Liver (tissue), 9 donors: ENCODE data around the gene ASIC4. TPM values are rescaled to one million over a fixed set of nuclear protein-coding genes. Genes with fewer than 3 reads are reported as not detected.

ENCODE experiments used
- DNase-seq: peaks from one replicate; pipeline ENCODE4 v3.0.0-alpha.2; 2017; ENCODE audit warnings: low spot score
- H3K27ac ChIP-seq, 2 donors: one replicate each; pipeline ENCODE4 v1.7.0; 2013; ENCODE audit warnings: inconsistent platforms in 2 of 2, low read length in 2 of 2, control low read depth in 1 of 2, low read depth in 1 of 2, mild to moderate bottlenecking in 1 of 2
- H3K27me3 ChIP-seq, 4 donors: one replicate each; pipeline versions ENCODE4 v1.6.1 to v1.7.0; 2013; ENCODE audit warnings: low read length in 3 of 4, inconsistent platforms in 1 of 4, mild to moderate bottlenecking in 1 of 4, moderate library complexity in 1 of 4; ENCODE audit not compliant: control insufficient read depth in 4 of 4, insufficient read depth in 4 of 4
- H3K36me3 ChIP-seq, 4 donors: one replicate each; pipeline versions ENCODE4 v1.6.1 to v1.7.0; 2013; ENCODE audit warnings: low read length in 3 of 4, mild to moderate bottlenecking in 3 of 4, low read depth in 1 of 4, moderate library complexity in 1 of 4; ENCODE audit not compliant: control insufficient read depth in 4 of 4, insufficient read depth in 3 of 4
- H3K4me1 ChIP-seq, 4 donors: one replicate each; pipeline versions ENCODE4 v1.6.1 to v1.7.0; 2013; ENCODE audit warnings: low read length in 3 of 4, mild to moderate bottlenecking in 3 of 4, moderate library complexity in 1 of 4; ENCODE audit not compliant: control insufficient read depth in 4 of 4, insufficient read depth in 4 of 4
- H3K4me3 ChIP-seq, 3 donors: one replicate each; pipeline versions ENCODE4 v1.6.1 to v1.7.0; 2013; ENCODE audit warnings: low read length in 3 of 3, control low read depth in 1 of 3, low read depth in 1 of 3, mild to moderate bottlenecking in 1 of 3
- H3K9ac ChIP-seq, 2 donors: one replicate each; pipeline ENCODE4 v1.7.0; 2013; ENCODE audit warnings: low read length in 2 of 2, mild to moderate bottlenecking in 2 of 2, moderate library complexity in 2 of 2, control low read depth in 1 of 2, low read depth in 1 of 2
- H3K9me3 ChIP-seq, 4 donors: one replicate each; pipeline versions ENCODE4 v1.6.1 to v1.7.0; 2013; ENCODE audit warnings: low read length in 3 of 4; ENCODE audit not compliant: control insufficient read depth in 4 of 4
- ATF3 ChIP-seq: IDR thresholded peaks from 2 replicates; pipeline ENCODE4 v1.6.1; 2016; ENCODE audit warnings: antibody characterized with exemption
- CTCF ChIP-seq: fragments of 150-350 bp; IDR thresholded peaks from 2 replicates; pipeline ENCODE4 v1.5.1; 2017; ENCODE audit warnings: improper control_type of control experiment, low read depth, low read length; ENCODE audit not compliant: missing input control
- EGR1 ChIP-seq, 2 donors: IDR thresholded peaks; 2 replicates each; pipeline ENCODE4 v1.6.1; 2016 to 2018; ENCODE audit warnings: antibody characterized with exemption in 2 of 2, low read depth in 2 of 2
- FOXA2 ChIP-seq: IDR thresholded peaks from 2 replicates; pipeline ENCODE4 v1.6.1; 2016; ENCODE audit warnings: antibody characterized with exemption
- GABPA ChIP-seq, 2 donors: IDR thresholded peaks in 1 of 2; conservative IDR thresholded peaks in 1 of 2; 2 replicates each; pipeline ENCODE4 v1.6.1; 2016; ENCODE audit warnings: antibody characterized with exemption in 2 of 2, mild to moderate bottlenecking in 1 of 2, moderate library complexity in 1 of 2
- HNF4A ChIP-seq, 2 donors: conservative IDR thresholded peaks; 2 replicates each; pipeline ENCODE4 v1.6.1; 2016; ENCODE audit warnings: antibody characterized with exemption in 2 of 2, mild to moderate bottlenecking in 2 of 2
- JUND ChIP-seq, 2 donors: IDR thresholded peaks; 2 replicates each; pipeline ENCODE4 v1.6.1; 2016; ENCODE audit warnings: antibody characterized with exemption in 2 of 2
- NR2F2 ChIP-seq: IDR thresholded peaks from 2 replicates; pipeline ENCODE4 v1.6.1; 2016; ENCODE audit warnings: antibody characterized with exemption
- REST ChIP-seq: IDR thresholded peaks from 2 replicates; pipeline ENCODE4 v1.6.1; 2016; ENCODE audit warnings: antibody characterized with exemption, mild to moderate bottlenecking
- RXRA ChIP-seq, 2 donors: IDR thresholded peaks; 2 replicates each; pipeline ENCODE4 v1.6.1; 2017 to 2018; ENCODE audit warnings: antibody characterized with exemption in 2 of 2, mild to moderate bottlenecking in 1 of 2
- SP1 ChIP-seq: IDR thresholded peaks from 2 replicates; pipeline ENCODE4 v1.6.1; 2018; ENCODE audit warnings: antibody characterized with exemption, mild to moderate bottlenecking
- TAF1 ChIP-seq: conservative IDR thresholded peaks from 2 replicates; pipeline ENCODE4 v1.6.1; 2016; ENCODE audit warnings: antibody characterized with exemption, mild to moderate bottlenecking
- YY1 ChIP-seq: IDR thresholded peaks from 2 replicates; pipeline ENCODE4 v1.6.1; 2016; ENCODE audit warnings: antibody characterized with exemption, mild to moderate bottlenecking
- ZBTB33 ChIP-seq: IDR thresholded peaks from 2 replicates; pipeline ENCODE4 v1.6.1; 2016; ENCODE audit warnings: antibody characterized with exemption
- WGBS: extraction: QIAGEN DNeasy Blood & Tissue Kit; methylation state at CpG from one replicate; pipeline ENCODE4 v1.1.7; 2013; 5-methylcytosine and 5-hydroxymethylcytosine counted together
- polyA plus RNA-seq, 2 donors: library from polyadenylated mRNA; stranded (reverse) in 1 of 2; unstranded in 1 of 2; fragments of 200-250 nt in 1 of 2; fragments of >200 nt in 1 of 2; fragmentation: Nextera tagmentation in 1 of 2; extraction: Ambion mirVana in 1 of 2; gene quantifications; one replicate each; pipeline versions ENCODE4 v1.2.1 to v1.2.3, GENCODE V29; 2013 to 2015
- total RNA-seq, 2 donors: library from RNA; depleted of rRNA; stranded (reverse); fragments of >200 nt; gene quantifications; one replicate each; pipeline ENCODE4 v1.2.3, GENCODE V29; 2014
- donor health status: healthy.
- donor health status: healthy.
- donor health status: healthy.
- donor health status: healthy.
- donor health status: healthy.

Gene ASIC4
- total and polyA plus RNA-seq, 4 donors, result 0.08 to 1.5 TPM; not detected in 2

GRCh38 chr2:219480004-219480403 is 34.3 kb upstream of the ASIC4 start:
- 88% methylated on average over 8 of the region's 8 CpGs for WGBS
- no peak for DNase-seq
- TF ChIP-seq JUND (IDR thresholded peaks at IDR 0.05) (no peak), RXRA (IDR thresholded peaks at IDR 0.05) (no peak), YY1 (no peak), GABPA (IDR thresholded peaks at IDR 0.05 in 1 of 2, conservative IDR thresholded peaks at IDR 0.05 in 1 of 2) (no peak), REST (no peak), ZBTB33 (no peak), ATF3 (no peak), HNF4A (conservative IDR thresholded peaks at IDR 0.05) (no peak), EGR1 (IDR thresholded peaks at IDR 0.05; ENCODE audit: low read depth in 2 of 2) (no peak)
- Histone ChIP-seq H3K4me1 (peaks cover 0 to 10% (median 8%) of the 10 kb centered on the region in 4 donors), H3K27me3 (peaks cover 0 to 6% (median 1%) of the 10 kb centered on the region in 4 donors), H3K9me3 (no peaks in the 10 kb centered on the region), H3K4me3 (no peak overlapping the region), H3K9ac (no peak overlapping the region), H3K36me3 (no peaks in the 10 kb centered on the region), H3K27ac (no peak overlapping the region)

GRCh38 chr2:219482674-219483405 is 31.4 kb upstream of the ASIC4 start:
- Histone ChIP-seq H3K27ac (no peak overlapping the region), H3K9ac (no peak overlapping the region), H3K36me3 (no peaks in the 10 kb centered on the region), H3K27me3 (peaks cover 0 to 6% (median 3%) of the 10 kb centered on the region in 4 donors), H3K9me3 (no peaks in the 10 kb centered on the region), H3K4me3 (no peak overlapping the region), H3K4me1 (peaks cover 0 to 10% (median 8%) of the 10 kb centered on the region in 4 donors)
- no peak for DNase-seq
- TF ChIP-seq SP1 (no peak), GABPA (IDR thresholded peaks at IDR 0.05 in 1 of 2, conservative IDR thresholded peaks at IDR 0.05 in 1 of 2) (no peak), JUND (IDR thresholded peaks at IDR 0.05) (no peak), NR2F2 (no peak), FOXA2 (no peak), REST (no peak), CTCF (no peak), TAF1 (no peak), YY1 (no peak)
- WGBS, result 61% methylated on average over 17 of the region's 17 CpGs
